UCSD-AML1 (cell line): ENCODE results near the gene MAP7.
A peak's percentile ranks its signal among the peaks of the same experiment; 100 is the strongest.

ENCODE experiments used
- DNase-seq: peaks from one replicate; lab custom pipeline; 2025; ENCODE audit not compliant: unreplicated experiment; lab: John Stamatoyannopoulos, UW

The MAP7 gene

DNA sequence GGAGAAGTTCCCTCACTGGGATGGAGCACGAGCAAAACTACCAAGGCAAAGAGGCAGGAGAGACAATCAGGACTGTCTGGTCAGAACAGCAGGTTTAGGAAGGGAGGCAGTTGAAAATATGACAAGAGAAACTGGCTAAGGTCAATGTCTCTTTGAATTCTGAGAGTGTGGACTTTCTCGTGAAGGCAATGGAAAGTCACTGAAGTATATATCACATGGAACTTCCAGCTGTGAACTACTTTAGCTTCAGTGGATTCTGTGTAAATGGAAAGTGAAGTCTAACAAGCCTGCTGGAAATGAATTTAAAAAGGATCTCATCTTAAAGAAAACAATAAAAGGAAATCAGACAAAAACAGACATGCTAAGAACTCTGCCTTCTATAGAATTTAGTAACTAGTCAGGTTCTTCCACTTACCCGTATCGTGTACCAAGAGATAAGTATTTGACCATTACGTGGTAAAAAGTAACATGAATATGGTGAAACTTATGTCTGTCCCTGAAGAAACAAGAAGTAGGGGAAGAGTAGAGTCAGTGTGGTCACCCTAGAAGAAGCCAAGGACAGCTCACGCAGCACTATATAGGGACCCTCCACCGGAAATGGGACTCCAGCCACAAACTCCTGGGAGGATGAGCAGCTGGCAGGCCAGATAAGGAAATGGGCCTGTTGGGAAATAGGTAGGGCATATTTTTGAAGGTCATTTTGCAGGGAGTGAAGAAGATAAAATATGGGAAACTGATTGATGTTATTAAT is 123.4 kb downstream of the MAP7 start:
- peak; percentile 48 for DNase-seq

GRCh38 chr6:136425793-136426192 is 124.4 kb downstream of the MAP7 start:
- DNase-seq, result no peak

DNA sequence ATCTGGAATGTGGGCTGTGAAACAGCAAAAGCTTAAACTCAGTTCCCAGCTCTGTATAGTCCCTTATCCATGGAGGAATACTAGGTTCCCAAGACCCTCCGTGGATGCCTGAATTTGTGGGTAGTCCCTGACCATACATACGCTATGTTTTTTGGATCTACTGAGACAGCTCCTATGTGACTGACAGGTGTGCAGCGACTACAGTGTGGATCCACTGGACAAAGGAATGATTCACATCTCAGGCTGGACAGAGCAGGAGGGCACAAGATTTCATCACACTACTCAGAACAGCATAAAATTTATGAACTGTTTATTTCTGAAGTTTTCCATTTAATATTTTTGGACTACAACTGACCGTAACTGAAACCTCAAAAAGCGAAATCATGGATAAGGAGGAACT is 125.3 kb downstream of the MAP7 start:
- no peak for DNase-seq

- no peak for DNase-seq
These were observed 125.8 kb downstream of the MAP7 start for GRCh38 chr6:136424450-136424849.

GRCh38 chr6:136421537-136422158 is 128.6 kb downstream of the MAP7 start:
- DNase-seq, result no peak

- DNase-seq, result no peak
These were observed 129.4 kb downstream of the MAP7 start for GRCh38 chr6:136420853-136421252.

- no peak for DNase-seq
These were observed 134.7 kb downstream of the MAP7 start for GRCh38 chr6:136415351-136416007.

GRCh38 chr6:136412410-136412809 is 137.8 kb downstream of the MAP7 start:
- DNase-seq, result no peak

- no peak for DNase-seq
These were observed 138.5 kb downstream of the MAP7 start for GRCh38 chr6:136411453-136412354.

DNA sequence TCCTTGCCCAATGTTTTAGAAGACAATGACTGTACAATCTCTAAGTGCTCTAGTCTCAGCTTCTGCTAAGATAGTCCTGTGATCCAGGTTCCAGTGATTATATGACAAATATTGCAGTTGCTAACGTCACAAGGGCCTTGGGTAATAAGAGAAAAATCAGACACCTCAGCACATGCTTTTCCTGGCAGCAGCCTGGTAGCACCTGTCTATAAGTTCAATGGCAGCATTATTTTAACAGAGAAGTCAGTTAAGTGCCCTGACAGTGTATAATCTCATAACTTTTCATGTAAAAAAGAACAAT is 139.2 kb downstream of the MAP7 start:
- no peak for DNase-seq

GRCh38 chr6:136410201-136411024 is 139.8 kb downstream of the MAP7 start:
- no peak for DNase-seq

DNA sequence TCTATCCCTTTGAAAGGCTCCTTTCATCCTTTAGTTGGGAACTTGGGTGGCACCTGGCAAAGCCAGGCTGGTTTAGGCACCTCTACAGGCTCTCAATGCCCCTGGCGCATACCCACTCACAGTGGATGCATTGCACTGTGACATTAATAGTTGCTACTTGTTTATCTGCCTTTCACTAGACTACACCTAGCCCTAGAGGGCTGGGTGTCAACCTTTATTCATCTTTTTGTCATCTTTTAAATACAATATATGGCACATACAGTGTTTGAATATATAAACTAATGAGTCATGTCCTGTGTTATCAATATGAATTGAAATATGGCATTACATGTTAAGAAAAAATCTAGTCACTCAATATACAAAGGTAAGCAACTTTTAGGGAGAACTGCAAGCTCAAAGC is 140.6 kb downstream of the MAP7 start:
- DNase-seq, result no peak

- no peak for DNase-seq
These were observed 142.0 kb downstream of the MAP7 start for GRCh38 chr6:136408204-136408603.

- DNase-seq, result peak; percentile 11
These were observed 144.7 kb downstream of the MAP7 start for GRCh38 chr6:136405420-136406029.

DNA sequence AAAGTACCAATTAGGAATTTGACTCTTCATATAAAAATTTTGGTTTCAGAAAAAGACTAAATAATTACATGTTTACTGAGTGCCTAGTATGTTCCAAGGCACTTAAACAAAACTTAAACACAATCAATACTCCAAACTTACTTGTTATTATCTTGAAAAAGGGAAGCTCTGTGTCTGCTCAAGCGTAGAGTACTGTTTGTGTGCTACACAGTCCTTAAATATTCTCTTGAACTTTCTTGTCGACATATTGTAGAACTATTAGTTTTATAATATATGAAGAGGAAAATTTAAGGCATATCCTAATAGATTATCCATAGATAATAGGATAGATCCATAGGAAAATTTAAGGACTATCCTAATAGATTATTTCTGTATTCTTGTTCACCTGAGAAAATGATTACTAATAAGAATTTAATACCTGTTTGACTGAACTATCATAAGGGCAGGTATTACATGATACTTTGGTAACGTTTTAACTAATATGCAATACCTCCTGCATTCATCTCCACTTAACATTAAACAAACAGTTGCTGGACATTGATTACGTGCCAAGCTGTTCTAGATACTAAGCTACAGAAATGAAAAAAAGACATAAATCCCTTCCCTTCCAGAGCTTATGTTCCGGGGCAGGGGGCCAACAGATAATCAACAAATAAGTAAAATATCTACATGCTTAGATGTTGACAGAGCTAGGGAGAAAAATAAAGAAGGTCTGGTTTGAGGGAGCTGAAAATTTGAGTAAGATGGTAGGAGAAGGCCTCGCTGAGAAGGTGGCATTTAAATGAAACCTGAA is 145.4 kb downstream of the MAP7 start:
- DNase-seq, result no peak

DNA sequence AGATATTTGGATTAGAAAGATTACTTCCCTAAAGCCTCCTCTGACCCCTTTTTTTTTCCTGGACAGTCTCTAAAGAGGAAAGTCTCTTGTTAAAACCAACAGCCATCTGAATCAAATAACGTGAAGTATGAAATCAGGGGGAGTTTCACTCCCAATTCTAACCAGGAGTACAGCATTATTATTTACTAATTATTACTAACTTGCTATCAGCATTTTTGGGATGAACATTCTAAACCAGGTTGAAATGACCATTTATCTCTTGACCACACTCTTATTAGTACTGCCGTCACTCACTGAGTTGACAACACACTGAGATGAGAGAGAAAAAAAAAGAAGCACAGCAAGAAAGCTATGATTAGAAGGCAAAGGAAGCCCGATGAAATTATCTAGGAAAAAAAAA is 146.2 kb downstream of the MAP7 start:
- no peak for DNase-seq

DNA sequence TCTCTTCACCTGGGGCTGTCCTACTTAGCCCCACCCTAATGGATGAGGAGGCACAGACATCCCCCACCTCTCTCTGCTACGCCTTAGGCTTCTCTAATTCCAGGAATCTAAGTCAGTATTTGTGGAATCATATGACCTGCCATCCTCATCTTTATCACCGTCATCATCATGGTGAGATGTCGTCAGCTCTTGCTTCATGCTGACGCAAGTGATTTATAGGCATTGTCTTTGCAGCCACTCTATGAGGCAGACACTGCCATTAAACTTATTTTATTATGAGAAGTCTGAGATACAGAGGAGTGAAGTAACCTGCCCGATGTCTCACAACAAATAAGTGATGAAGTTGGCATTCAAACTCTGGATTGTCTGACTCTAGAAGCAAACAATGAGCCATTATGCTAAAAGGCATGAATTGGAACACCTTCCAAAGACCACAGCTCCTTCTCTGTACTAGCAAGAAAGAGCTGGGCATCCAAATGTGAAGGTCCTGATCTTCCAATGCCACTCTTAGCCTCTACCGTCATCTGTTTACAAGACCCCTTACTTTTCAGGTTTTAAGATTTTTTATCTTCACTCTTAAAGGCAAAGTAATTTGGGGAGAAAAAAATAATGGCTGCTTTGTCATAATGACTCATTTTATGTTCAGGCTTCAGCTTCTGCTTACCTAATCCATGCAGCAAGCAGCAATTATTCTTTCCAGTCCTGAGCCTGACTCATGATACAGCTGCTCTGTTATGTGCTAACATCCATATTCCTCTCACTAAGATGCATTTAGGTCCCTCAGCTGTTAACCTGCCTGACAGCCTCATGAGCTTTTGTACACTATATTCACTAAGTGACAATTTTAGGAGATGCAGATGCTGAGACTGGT is 146.9 kb downstream of the MAP7 start:
- DNase-seq, result no peak

DNA sequence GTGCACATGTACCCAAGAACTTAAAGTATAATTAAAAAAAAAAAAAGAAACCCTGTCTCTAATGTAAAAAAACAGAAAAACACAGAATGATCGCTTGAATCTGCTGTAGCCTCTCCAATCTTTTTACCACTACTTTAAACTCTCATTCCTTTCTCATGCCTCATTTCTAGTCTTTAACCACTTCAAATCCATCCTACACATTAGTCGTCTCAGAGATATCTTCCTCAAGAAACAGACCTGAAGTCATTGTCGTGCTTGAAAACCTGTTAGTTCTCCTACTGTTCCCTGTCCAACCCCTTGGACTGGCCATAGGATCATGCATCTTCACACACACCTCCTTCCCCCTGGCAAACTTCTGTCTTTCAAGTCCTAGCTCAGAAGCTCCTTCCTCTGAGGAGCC is 148.5 kb downstream of the MAP7 start:
- DNase-seq, result no peak
